HPDE6-E6E7 (cell line): Measurements from ENCODE around the gene KRTAP16-1.
"Not testable (repeated sequence)": the region's sequence is repeated elsewhere in the genome, so short reads cannot be mapped to it uniquely, and the experiment has no call there.

Experiments used
- DNase-seq: peaks from one replicate; pipeline ENCODE4 v3.0.0; 2011; ENCODE audit warnings: missing footprints; ENCODE audit errors: extremely low spot score

KRTAP16-1 gene, protein sequence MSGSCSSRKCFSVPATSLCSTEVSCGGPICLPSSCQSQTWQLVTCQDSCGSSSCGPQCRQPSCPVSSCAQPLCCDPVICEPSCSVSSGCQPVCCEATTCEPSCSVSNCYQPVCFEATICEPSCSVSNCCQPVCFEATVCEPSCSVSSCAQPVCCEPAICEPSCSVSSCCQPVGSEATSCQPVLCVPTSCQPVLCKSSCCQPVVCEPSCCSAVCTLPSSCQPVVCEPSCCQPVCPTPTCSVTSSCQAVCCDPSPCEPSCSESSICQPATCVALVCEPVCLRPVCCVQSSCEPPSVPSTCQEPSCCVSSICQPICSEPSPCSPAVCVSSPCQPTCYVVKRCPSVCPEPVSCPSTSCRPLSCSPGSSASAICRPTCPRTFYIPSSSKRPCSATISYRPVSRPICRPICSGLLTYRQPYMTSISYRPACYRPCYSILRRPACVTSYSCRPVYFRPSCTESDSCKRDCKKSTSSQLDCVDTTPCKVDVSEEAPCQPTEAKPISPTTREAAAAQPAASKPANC

GRCh38 chr17:41308918-41309359 is at the start of gene KRTAP16-1:
TSS of gene KRTAP16-1 (minus strand) at chr17:41309309. CDS start at chr17:41309253, 56 bp downstream.
- no peak for DNase-seq

GRCh38 chr17:41354536-41354935 is 45.4 kb upstream of the KRTAP16-1 start:
- DNase-seq, result no peak

- peak; percentile 62 for DNase-seq
Measured at GRCh38 chr17:41352597-41353366, 43.7 kb upstream of the KRTAP16-1 start.

DNA sequence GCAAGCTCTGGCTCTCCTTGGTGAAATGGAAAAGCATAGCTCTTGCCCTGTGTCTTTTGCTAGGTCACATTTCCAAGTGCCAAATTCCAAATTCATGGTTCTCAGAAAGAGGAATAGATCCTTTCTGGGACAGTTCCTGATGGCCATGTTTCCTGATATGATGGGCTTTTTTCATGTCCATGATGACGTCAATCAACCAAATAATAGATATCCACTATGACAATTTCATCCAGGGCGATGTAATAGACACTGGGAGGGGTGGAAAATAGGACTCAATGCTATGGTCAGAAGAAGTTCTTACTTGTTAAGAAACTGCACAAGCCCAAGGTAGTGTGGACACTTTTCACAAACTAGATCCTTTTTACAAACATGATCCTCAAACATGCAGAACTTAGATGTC is 42.1 kb upstream of the KRTAP16-1 start:
- no peak for DNase-seq

GRCh38 chr17:41350381-41350878 is 41.3 kb upstream of the KRTAP16-1 start, which contains the start of gene KRT33A:
TSS of gene KRT33A (minus strand) at chr17:41350828. CDS start at chr17:41350767, 61 bp downstream.
- DNase-seq, result not testable (repeated sequence)

- DNase-seq, result peak; percentile 56
Measured at GRCh38 chr17:41347869-41348760, 39.0 kb upstream of the KRTAP16-1 start.

GRCh38 chr17:41346421-41346820 is 37.3 kb upstream of the KRTAP16-1 start:
- not testable (repeated sequence) for DNase-seq

- no peak for DNase-seq
Measured at GRCh38 chr17:41345992-41346391, 36.9 kb upstream of the KRTAP16-1 start.

DNA sequence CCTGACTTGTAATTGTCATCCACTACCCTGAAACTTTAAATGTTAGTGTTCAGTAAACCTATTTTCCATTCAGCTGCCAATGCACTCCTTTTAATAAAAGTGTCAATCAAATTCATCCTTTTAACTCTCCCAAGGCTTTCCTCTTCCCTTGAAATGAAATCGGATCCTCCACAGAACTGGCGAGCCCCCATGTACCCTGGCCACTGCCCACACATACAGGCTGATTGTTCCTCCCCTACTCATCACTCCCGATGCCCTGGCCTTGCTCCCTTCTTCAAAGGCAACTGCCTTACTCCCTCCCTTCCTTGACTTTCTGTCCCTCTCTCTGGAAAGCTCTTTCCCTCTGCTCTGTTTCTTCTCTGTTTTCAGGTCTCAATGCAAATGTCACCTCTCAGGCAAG is 33.9 kb upstream of the KRTAP16-1 start:
- DNase-seq, result no peak

DNA sequence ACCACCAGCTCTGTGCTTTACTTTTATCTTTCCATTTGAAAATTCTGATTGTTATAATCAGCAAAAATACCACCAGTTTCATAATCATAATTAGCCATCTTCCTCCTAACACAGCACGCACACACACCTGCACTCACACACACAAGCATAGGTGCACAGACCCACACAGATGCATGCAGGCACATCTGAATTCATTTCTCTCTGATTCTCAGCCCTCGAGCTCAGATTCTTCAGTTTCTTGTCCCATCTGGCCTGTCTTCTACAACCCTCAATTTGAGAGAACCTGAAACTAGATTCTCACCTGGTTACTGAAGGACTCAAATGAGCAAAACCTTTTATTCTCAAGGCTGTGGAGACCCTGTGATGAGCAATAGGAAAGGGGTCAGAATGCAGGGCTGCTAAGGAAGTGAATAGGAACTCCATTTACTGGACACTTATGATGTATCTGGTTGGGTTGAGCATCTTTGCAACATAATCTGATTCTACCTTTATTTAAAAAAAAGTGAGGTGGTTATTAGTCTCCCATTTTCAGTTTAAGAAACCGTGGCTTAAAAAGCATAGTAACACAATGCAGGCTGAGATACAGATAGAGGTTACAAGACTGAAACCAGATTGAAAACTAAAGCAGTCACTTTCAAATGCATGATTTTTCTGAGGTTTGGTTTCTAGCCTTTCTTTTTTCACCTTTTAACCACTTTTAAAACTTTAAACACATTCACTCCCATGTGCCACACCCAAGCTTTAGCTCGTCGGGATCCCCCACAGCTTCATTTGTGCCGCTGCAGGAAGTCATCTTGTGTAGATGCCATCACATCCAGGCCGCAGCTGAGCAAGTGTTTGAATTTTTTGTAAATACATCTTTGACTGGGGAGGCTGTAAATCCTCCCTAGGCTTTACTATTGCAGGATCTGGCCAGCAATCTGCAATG is 32.1 kb upstream of the KRTAP16-1 start:
- no peak for DNase-seq

GRCh38 chr17:41340494-41340893 is 31.4 kb upstream of the KRTAP16-1 start:
- no peak for DNase-seq

- DNase-seq, result no peak
Measured at GRCh38 chr17:41339571-41340172, 30.6 kb upstream of the KRTAP16-1 start.

- peak; percentile 51 for DNase-seq
Measured at GRCh38 chr17:41338961-41339485, 29.9 kb upstream of the KRTAP16-1 start.

DNA sequence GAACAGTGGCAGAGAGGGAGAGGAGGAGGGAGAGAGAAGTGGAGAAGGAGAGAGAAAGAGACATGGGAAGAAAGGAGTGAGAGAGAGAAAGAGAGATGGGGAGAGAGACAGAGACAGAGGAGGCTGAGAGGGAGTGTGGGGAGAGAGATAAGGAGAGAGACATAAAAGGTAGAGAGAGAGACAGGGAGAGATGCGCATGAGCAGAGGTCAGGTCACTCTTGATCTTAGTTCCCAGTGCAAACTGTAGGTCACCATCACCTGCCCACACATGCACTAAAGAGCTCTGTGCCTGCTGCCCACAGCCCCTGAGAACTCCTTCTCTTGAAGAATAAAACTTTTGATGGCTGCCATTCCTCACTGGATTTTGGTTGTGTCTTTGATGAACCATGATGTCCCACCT is 26.6 kb upstream of the KRTAP16-1 start:
- no peak for DNase-seq

DNA sequence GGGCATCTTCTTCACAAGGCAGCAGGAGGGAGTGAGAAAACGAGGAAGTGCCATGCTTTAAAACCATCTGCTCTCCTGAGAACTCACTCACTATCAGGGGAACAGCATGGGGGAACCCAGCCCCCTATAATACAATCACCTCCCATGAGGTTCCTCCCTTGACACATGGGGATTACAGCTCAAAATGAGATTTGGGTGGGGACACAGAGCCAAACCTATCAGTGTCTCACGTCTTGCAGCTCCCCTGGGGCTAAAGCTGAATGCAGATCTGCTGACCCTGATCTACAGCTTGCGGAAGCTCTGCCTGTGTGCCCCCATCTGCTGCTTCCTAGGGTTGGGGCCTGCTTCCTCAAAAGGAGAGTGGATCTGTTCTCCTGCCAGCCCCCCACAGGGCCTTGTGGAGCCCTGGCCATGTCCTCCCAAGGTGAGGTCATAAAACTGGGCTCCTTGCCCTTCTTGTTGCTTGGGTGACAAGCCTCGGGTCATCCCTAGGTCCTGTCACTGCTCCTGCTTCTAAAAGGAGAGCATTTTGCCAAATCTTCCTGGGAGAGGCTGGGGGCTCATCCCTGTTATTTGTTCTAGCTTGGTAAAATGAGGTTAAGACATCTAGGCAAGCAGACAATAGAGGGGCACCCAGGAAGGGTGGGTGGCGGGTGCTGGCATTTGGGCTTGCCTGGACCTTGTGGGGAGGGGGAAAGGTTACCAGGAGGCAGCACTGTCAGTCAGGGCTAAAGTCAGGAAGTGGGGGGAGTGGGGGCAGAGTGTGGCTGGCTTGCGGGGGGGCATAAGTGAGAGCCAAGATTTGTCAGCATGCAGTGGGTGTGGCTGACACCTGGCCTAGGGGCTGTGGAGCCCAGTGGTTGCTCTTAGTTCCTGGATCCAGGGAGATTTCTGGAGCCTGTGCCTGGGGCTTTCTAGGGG is 25.5 kb upstream of the KRTAP16-1 start:
- DNase-seq, result no peak

- no peak for DNase-seq
Measured at GRCh38 chr17:41333836-41334235, 24.7 kb upstream of the KRTAP16-1 start.

DNA sequence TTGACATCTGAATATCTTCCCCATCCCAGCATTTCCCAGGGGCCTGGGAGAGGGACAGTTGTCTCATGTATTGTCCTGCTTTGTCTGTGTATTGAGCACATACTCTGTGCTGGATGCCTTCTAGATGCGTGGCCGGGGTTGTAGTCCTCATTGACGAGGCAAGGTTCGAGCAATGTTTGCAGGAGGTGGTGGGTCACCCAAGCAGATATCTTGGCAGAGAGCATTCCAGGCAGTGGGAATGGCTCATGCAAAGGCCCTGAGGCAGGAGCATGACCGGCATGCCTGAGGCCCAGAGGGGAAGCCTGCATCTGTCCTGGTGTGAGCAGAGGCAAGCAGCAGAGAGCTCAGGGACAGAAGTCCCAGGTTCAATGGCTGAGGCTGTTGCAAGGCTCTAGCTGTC is 24.0 kb upstream of the KRTAP16-1 start:
- DNase-seq, result no peak

- DNase-seq, result no peak
Measured at GRCh38 chr17:41332239-41332638, 23.1 kb upstream of the KRTAP16-1 start.
